Muscle layer of colon (tissue), 2 donors: ENCODE data around the gene CDCA7L.
"Not testable (repeated sequence)": the region's sequence is repeated elsewhere in the genome, so short reads cannot be mapped to it uniquely, and the experiment has no call there.

Experiments
- H3K27ac ChIP-seq: one replicate; pipeline ENCODE4 v1.7.0; 2013; ENCODE audit warnings: low read depth, mild to moderate bottlenecking, low read length, moderate library complexity
- H3K27me3 ChIP-seq, 2 donors: one replicate each; pipeline ENCODE4 v1.7.0; 2013; ENCODE audit warnings: low read length in 2 of 2, mild to moderate bottlenecking in 2 of 2; ENCODE audit not compliant: insufficient read depth in 2 of 2, control insufficient read depth in 1 of 2
- H3K36me3 ChIP-seq: one replicate; pipeline ENCODE4 v1.7.0; 2013; ENCODE audit warnings: mild to moderate bottlenecking, low read length; ENCODE audit not compliant: insufficient read depth
- H3K4me1 ChIP-seq: one replicate; pipeline ENCODE4 v1.7.0; 2013; ENCODE audit warnings: mild to moderate bottlenecking, low read length; ENCODE audit not compliant: insufficient read depth
- H3K4me3 ChIP-seq, 2 donors: one replicate each; pipeline ENCODE4 v1.7.0; 2013; ENCODE audit warnings: low read length in 2 of 2, low read depth in 1 of 2, mild to moderate bottlenecking in 1 of 2, moderate library complexity in 1 of 2
- H3K9ac ChIP-seq: one replicate; pipeline ENCODE4 v1.7.0; 2013; ENCODE audit warnings: low read length
- H3K9me3 ChIP-seq: one replicate; pipeline ENCODE4 v1.7.0; 2013; ENCODE audit warnings: mild to moderate bottlenecking, low read length
- donor health status: abdominal sarcoma.
- donor health status: Adenocarcinoma of cecum.

Gene CDCA7L

GRCh38 chr7:21943436-21943835, 2.3 kb downstream of the CDCA7L start:
- Histone ChIP-seq H3K4me3 (peak overlapping the region in 1 of 2 donors; percentile 66), H3K27me3 (no peaks in the 10 kb centered on the region), H3K36me3 (no peaks in the 10 kb centered on the region), H3K9ac (no peak overlapping the region), H3K9me3 (no peaks in the 10 kb centered on the region), H3K4me1 (peaks cover 43% of the 10 kb centered on the region), H3K27ac (no peak overlapping the region)

- Histone ChIP-seq H3K9ac (no peak overlapping the region), H3K9me3 (no peaks in the 10 kb centered on the region), H3K27me3 (no peaks in the 10 kb centered on the region), H3K27ac (no peak overlapping the region), H3K36me3 (no peaks in the 10 kb centered on the region), H3K4me3 (no peak overlapping the region), H3K4me1 (peaks cover 43% of the 10 kb centered on the region)
Observed at GRCh38 chr7:21942955-21943354, 2.7 kb downstream of the CDCA7L start.

GRCh38 chr7:21941611-21942141, 4.0 kb downstream of the CDCA7L start:
- Histone ChIP-seq H3K9me3 (no peaks in the 10 kb centered on the region), H3K27ac (peak overlapping the region; percentile 27), H3K36me3 (no peaks in the 10 kb centered on the region), H3K4me1 (peaks cover 43% of the 10 kb centered on the region), H3K27me3 (no peaks in the 10 kb centered on the region), H3K9ac (no peak overlapping the region), H3K4me3 (peak overlapping the region in 1 of 2 donors; percentile 16)

- Histone ChIP-seq H3K36me3 (no peaks in the 10 kb centered on the region), H3K4me3 (no peak overlapping the region), H3K9me3 (no peaks in the 10 kb centered on the region), H3K9ac (no peak overlapping the region), H3K27me3 (no peaks in the 10 kb centered on the region), H3K27ac (no peak overlapping the region), H3K4me1 (peaks cover 43% of the 10 kb centered on the region)
Observed at GRCh38 chr7:21939858-21940372, 5.8 kb downstream of the CDCA7L start.

- no peak overlapping the region for H3K27ac ChIP-seq
- no peaks in the 10 kb centered on the region for H3K9me3 ChIP-seq
- no peaks in the 10 kb centered on the region for H3K27me3 ChIP-seq
- H3K4me3 ChIP-seq: no peak overlapping the region
- no peak overlapping the region for H3K9ac ChIP-seq
- H3K4me1 ChIP-seq: peaks cover 43% of the 10 kb centered on the region
- no peaks in the 10 kb centered on the region for H3K36me3 ChIP-seq
Observed at GRCh38 chr7:21939136-21939857, 6.4 kb downstream of the CDCA7L start.

GRCh38 chr7:21938463-21938862, 7.2 kb downstream of the CDCA7L start:
- Histone ChIP-seq H3K27ac (no peak overlapping the region), H3K4me1 (peaks cover 38% of the 10 kb centered on the region), H3K4me3 (no peak overlapping the region), H3K9ac (no peak overlapping the region), H3K36me3 (no peaks in the 10 kb centered on the region), H3K9me3 (no peaks in the 10 kb centered on the region), H3K27me3 (no peaks in the 10 kb centered on the region)

GRCh38 chr7:21934808-21935207, 10.9 kb downstream of the CDCA7L start:
- Histone ChIP-seq H3K36me3 (no peaks in the 10 kb centered on the region), H3K4me1 (peaks cover 12% of the 10 kb centered on the region), H3K9me3 (no peaks in the 10 kb centered on the region), H3K27me3 (no peaks in the 10 kb centered on the region), H3K4me3 (no peak overlapping the region), H3K9ac (no peak overlapping the region), H3K27ac (no peak overlapping the region)

- H3K4me3 ChIP-seq, H3K9ac ChIP-seq, H3K36me3 ChIP-seq, H3K9me3 ChIP-seq, H3K27ac ChIP-seq, H3K27me3 ChIP-seq, H3K4me1 ChIP-seq: not testable (repeated sequence)
Observed at GRCh38 chr7:21933293-21933692, 12.4 kb downstream of the CDCA7L start.

GRCh38 chr7:21927693-21928092, 18.0 kb downstream of the CDCA7L start:
- no peaks in the 10 kb centered on the region for H3K27me3 ChIP-seq
- H3K36me3 ChIP-seq: no peaks in the 10 kb centered on the region
- H3K27ac ChIP-seq: no peak overlapping the region
- H3K4me3 ChIP-seq: no peak overlapping the region
- no peaks in the 10 kb centered on the region for H3K9me3 ChIP-seq
- H3K9ac ChIP-seq: no peak overlapping the region
- H3K4me1 ChIP-seq: no peaks in the 10 kb centered on the region

GRCh38 chr7:21926448-21926847, 19.3 kb downstream of the CDCA7L start:
- Histone ChIP-seq H3K36me3 (no peaks in the 10 kb centered on the region), H3K27ac (no peak overlapping the region), H3K9me3 (no peaks in the 10 kb centered on the region), H3K27me3 (no peaks in the 10 kb centered on the region), H3K9ac (no peak overlapping the region), H3K4me3 (no peak overlapping the region), H3K4me1 (no peaks in the 10 kb centered on the region)

GRCh38 chr7:21923658-21924057, 22.0 kb downstream of the CDCA7L start:
- Histone ChIP-seq H3K9me3 (no peaks in the 10 kb centered on the region), H3K36me3 (no peaks in the 10 kb centered on the region), H3K4me1 (no peaks in the 10 kb centered on the region), H3K9ac (no peak overlapping the region), H3K4me3 (no peak overlapping the region), H3K27ac (no peak overlapping the region), H3K27me3 (no peaks in the 10 kb centered on the region)

GRCh38 chr7:21922605-21923004, 23.1 kb downstream of the CDCA7L start:
- H3K27ac ChIP-seq: no peak overlapping the region
- no peaks in the 10 kb centered on the region for H3K9me3 ChIP-seq
- H3K4me3 ChIP-seq: no peak overlapping the region
- H3K27me3 ChIP-seq: no peaks in the 10 kb centered on the region
- no peak overlapping the region for H3K9ac ChIP-seq
- no peaks in the 10 kb centered on the region for H3K36me3 ChIP-seq
- no peaks in the 10 kb centered on the region for H3K4me1 ChIP-seq
